ENCODE data around the gene LTBP3. TPM values are rescaled to one million over a fixed set of nuclear protein-coding genes. Genes with fewer than 3 reads are reported as not detected.

LTBP3 gene
- total and polyA plus RNA-seq, 2 of the 4 experiments (the other 2 are of a cell fraction), result 6.6 to 145 TPM

GRCh38 chr11:65577756-65578109 lies 19.6 kb upstream of the LTBP3 start:
- WGBS, 2 experiments (ENCODE audit: extremely low coverage in 2 of 2, insufficient read length in 1 of 2), result 0% methylated on average over 1 of the region's 8 CpGs; no CpG with 5 or more reads in 1 of the 2 experiments
- 0 out of 2 replicates have a peak overlapping the region, but pooled peaks have one; percentile 17 for H3K18ac ChIP-seq (ENCODE audit: low read depth, low read length)
- no peak overlapping the region for H3K56ac ChIP-seq (ENCODE audit: extremely low read depth, insufficient read depth, low read length)
- peak overlapping the region; percentile 83 for H2AK5ac ChIP-seq (ENCODE audit: low read depth, low read length)
- BruUV-seq (replicated peaks), result no TSS peak
- H2AK9ac ChIP-seq (replicated peaks; ENCODE audit: low read depth, low read length, poor library complexity), result peak overlapping the region; percentile 95
- peak overlapping the region; percentile 72 for H3K27ac ChIP-seq (ENCODE audit: insufficient read depth, low read length)
- peaks cover 8% of the 10 kb centered on the region for H3K9me1 ChIP-seq (ENCODE audit: insufficient read depth, low read length)
- ChIA-PET POLR2A (ENCODE audit: unreplicated experiment) (no interaction called here), CTCF (no interaction called here)
- in situ Hi-C loops (cut with MboI; ENCODE audit: low sequenced_read_pairs), result no loop called here
- H4K20me1 ChIP-seq (ENCODE audit: insufficient read depth, low read length), result peaks cover 25% of the 10 kb centered on the region
- peak overlapping the region; percentile 69 for H3K4me2 ChIP-seq (ENCODE audit: low read depth, low read length)
- peak overlapping the region; percentile 27 for H4K91ac ChIP-seq (ENCODE audit: insufficient read depth, low read depth, low read length)
- H4K8ac ChIP-seq (ENCODE audit: low read depth in 2 of 2, low read length in 2 of 2), result peak overlapping the region in 1 of 2 experiments; percentile 38; a peak in 1 of 4 replicates
- H3K14ac ChIP-seq (replicated peaks; ENCODE audit: low read depth, low read length), result peak overlapping the region; percentile 52; the same call in 1 of the 2 replicates
- H2BK120ac ChIP-seq (ENCODE audit: low read depth, low read length), result peak overlapping the region; percentile 11; the same call in 1 of the 2 replicates
- H3K79me1 ChIP-seq (ENCODE audit: low read depth in 1 of 2, low read length in 2 of 2), result peaks cover 20 to 55% of the 10 kb centered on the region in 2 experiments; a peak in 3 of 4 replicates
- peak overlapping the region; percentile 75 for H3K4ac ChIP-seq (ENCODE audit: low read depth, low read length)
- H3K4me1 ChIP-seq (ENCODE audit: control insufficient read depth, insufficient read depth, low read length), result peaks cover 29% of the 10 kb centered on the region
- no peak for TF ChIP-seq MXI1 (IDR thresholded peaks at IDR 0.05; ENCODE audit: borderline replicate concordance, low read depth, low read length)
- TF ChIP-seq RAD21 (IDR thresholded peaks at IDR 0.05; ENCODE audit: low read length), result no peak
- TF ChIP-seq, protein P1, sequence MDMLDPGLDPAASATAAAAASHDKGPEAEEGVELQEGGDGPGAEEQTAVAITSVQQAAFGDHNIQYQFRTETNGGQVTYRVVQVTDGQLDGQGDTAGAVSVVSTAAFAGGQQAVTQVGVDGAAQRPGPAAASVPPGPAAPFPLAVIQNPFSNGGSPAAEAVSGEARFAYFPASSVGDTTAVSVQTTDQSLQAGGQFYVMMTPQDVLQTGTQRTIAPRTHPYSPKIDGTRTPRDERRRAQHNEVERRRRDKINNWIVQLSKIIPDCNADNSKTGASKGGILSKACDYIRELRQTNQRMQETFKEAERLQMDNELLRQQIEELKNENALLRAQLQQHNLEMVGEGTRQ (IDR thresholded peaks at IDR 0.05; ENCODE audit: low read depth, low read length), result no peak
- peak; percentile 10; the same call in 1 of the 2 replicates for TF ChIP-seq POLR2A (IDR thresholded peaks at IDR 0.05; ENCODE audit: low read depth, low read length)
- H2AFZ ChIP-seq (replicated peaks; ENCODE audit: low read length, poor library complexity), result peak overlapping the region; percentile 70
- H2BK20ac ChIP-seq (ENCODE audit: low read depth, low read length), result no peak overlapping the region
- H2BK15ac ChIP-seq (ENCODE audit: low read depth, low read length), result no peak overlapping the region
- H3K23ac ChIP-seq (ENCODE audit: low read depth, low read length), result peak overlapping the region; percentile 50
- dilution Hi-C loops (cut with HindIII; ENCODE audit: low sequenced_read_pairs, unreplicated experiment), result no loop called here
- no peaks in the 10 kb centered on the region for H3K27me3 ChIP-seq (ENCODE audit: control insufficient read depth, insufficient read depth, low read length)
- intact Hi-C loops (cut with micrococcal nuclease), result loop anchor here (2.0 kb wide), 1 partner anchor 13 kb away; no protein-coding TSS in a partner anchor
- DNase-seq (no peak), ATAC-seq (ENCODE audit: low read depth) (no peak)
- H3K9ac ChIP-seq (ENCODE audit: low read depth, low read length), result peak overlapping the region; percentile 8; the same call in 1 of the 2 replicates
- peaks cover 26% of the 10 kb centered on the region; the same call in 1 of the 2 replicates for H3K36me3 ChIP-seq (ENCODE audit: control insufficient read depth, insufficient read depth, low read length)
- H3K9me3 ChIP-seq (ENCODE audit: control insufficient read depth, insufficient read depth, low read length), result no peaks in the 10 kb centered on the region
- peak overlapping the region; percentile 40 for H2BK5ac ChIP-seq (ENCODE audit: low read depth, low read length, poor library complexity, severe bottlenecking)
- no peak overlapping the region for H3K4me3 ChIP-seq (ENCODE audit: insufficient read depth, low read depth, low read length)
- H4K5ac ChIP-seq (ENCODE audit: low read depth, low read length), result no peak overlapping the region

Measured in IMR-90 (cell line).